ENCODE data around the gene UCHL5.
"Not testable (repeated sequence)": the region's sequence is repeated elsewhere in the genome, so short reads cannot be mapped to it uniquely, and the experiment has no call there.

UCHL5 gene

DNA sequence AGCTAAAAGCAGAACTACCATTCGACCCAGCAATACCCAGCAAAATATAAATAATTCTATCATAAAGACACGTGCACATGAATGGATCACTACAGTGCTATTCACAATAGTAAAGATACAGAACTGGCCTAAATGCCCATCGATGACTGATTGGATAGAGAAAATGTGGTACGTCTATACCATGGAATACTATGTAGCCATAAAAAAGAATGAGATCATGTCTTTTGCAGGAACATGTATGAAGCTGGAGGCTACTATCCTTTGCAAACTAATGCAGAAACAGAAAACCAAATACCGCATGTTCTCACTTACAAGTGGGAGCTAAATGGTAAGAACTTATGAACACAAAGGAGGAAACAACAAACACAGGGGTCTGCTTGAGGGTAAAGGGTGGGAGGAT lies 53.4 kb downstream of the UCHL5 start:
- no peak for DNase-seq

- DNase-seq = no peak
These were observed 60.6 kb downstream of the UCHL5 start for GRCh38 chr1:192998536-192998935.

GRCh38 chr1:192994141-192994540 lies 65.0 kb downstream of the UCHL5 start:
- DNase-seq = no peak

DNA sequence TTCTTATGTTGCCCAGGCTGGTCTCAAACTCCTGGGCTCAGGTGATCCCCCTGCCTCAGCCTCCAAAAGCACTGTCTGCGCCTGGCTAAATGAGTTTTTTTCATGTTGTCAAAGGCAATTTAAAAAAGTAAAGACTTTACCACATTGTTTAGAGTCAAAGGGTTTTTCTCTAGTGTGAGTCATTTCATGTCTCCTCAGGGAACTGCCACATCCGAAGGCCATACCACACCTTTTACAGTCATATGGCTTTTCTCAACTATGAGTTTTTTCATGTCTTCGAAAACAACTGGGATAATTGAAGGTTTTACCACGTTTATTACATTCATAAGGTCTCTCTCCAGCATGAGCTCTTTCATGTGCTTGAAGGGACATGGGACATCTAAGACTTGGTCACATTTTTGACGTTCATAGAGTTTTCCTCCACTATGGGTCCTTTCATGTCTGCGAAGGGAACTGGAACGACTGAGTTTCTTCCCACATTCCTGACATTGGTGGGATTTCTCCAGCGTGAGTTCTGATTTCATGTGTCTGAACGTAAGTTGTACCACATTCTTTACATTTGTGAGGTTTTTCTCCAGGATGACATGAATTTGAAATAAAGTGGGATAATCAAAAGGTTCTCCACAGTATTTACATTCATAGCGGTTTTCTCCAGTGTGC lies 65.6 kb downstream of the UCHL5 start:
- no peak for DNase-seq

GRCh38 chr1:192986748-192987334 lies 72.3 kb downstream of the UCHL5 start:
- not testable (repeated sequence) for DNase-seq

GRCh38 chr1:192986110-192986747 lies 72.9 kb downstream of the UCHL5 start:
- no peak for DNase-seq

- DNase-seq = no peak
These were observed 75.1 kb downstream of the UCHL5 start for GRCh38 chr1:192984080-192984479.

GRCh38 chr1:192983349-192983980 lies 75.7 kb downstream of the UCHL5 start:
- no peak for DNase-seq

DNA sequence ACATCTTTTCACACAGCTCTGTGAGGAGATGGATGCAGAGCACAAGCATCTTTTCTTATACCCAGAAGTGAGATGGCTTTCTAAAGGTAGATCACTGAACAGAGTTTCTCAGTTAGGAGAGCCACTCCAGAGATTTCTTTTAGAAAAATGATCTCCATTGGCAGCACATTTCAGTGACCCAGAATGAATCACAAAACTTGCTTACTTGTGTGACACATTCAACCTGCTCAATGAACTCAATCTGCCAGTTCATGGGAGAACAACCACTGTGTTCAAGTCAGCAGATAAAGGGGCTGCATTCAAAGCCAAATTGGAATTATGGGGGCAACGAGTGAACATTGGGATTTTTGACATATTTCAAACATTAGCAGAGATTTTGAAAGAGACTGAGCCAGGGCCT lies 78.3 kb downstream of the UCHL5 start:
- DNase-seq = no peak

DNA sequence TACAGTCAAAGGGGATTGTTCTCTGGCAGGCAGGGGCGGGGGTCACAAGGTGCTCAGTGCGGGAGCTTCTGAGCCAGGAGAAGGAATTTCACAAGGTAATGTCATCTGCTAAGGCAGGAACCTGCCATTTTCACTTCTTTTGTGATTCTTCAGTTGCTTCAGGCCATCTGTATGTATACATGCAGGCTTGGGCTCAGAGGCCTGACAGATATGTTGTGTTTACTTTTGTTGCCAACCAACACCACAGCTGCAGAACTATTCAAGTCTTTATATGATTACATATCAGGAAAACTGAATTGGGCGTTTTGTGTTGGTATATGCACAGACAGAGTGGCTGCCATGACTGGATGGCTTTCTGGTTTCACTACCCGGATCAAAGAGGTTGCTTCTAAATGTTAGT lies 78.8 kb downstream of the UCHL5 start:
- DNase-seq = not testable (repeated sequence)

GRCh38 chr1:192979542-192979941 lies 79.6 kb downstream of the UCHL5 start:
- DNase-seq = no peak

DNA sequence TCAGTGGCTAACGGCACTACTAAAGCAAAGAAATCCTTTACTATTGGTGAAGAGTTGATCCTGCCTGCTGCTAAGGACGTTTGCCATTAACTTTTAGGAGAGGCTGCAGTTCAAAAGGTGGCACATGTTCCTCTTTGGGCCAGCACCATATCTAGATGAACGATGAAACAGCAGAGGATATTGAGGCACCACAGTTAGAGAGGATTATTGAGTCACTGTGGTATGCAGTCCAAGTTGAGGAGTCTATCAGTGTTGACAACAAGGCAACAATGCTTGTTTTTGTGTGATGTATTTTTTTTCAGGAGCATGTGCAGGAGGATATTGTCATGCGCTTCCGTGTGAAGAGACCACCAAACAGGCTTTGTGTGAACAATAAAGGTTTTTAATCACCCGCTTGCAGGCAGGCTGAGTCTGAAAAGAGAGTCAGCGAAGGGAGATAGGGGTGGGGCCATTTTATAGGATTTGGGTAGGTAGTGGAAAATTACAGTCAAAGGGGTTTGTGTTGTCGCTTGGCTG lies 80.9 kb downstream of the UCHL5 start:
- DNase-seq = no peak

DNA sequence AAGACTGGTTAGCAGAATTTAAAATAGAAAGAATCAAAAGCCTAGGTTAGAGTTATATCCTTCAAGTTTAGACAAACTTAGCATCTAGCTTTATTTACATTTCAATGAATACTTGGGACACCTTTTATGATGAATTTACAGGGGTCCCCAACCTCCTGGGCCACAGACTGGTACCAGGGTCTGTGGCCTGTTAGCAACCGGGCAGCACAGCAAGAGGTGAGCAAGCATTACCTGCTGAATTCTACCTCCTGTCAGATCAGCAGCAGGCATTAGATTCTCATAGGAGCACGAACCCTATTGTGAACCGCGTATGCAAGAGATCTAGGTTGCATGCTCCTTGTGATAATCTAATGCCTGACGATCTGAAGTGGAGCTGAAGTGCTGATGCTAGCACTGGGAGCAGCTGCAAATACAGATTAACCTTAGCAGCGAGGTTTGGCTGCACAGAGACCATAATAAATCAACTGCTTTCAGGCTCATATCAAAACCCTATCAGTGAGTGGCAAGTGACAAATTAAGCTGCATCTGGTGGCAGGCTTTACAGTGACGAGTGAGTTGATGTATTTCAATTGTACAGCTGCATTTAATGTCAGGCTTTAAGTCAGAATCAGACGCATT lies 82.0 kb downstream of the UCHL5 start:
- DNase-seq = no peak

DNA sequence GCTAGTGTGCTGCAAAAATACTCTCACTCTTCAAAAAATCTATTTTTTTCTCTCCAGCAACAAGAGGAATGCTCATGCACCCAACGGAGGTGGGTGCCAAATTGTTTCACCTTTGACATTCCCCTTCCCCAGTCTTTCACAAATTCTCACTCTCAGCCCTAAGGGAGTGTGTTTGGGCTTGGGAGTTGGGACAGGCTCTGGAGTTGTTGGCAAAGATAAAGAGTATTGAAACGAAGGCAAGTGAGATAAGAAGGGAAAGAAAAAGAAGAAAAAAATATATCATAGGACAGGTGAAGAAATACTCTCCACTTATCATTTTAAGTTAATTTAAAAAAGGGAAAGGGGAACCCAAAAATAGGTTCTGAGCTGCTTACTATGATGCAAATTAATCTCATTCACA lies 82.6 kb downstream of the UCHL5 start:
- no peak for DNase-seq

DNA sequence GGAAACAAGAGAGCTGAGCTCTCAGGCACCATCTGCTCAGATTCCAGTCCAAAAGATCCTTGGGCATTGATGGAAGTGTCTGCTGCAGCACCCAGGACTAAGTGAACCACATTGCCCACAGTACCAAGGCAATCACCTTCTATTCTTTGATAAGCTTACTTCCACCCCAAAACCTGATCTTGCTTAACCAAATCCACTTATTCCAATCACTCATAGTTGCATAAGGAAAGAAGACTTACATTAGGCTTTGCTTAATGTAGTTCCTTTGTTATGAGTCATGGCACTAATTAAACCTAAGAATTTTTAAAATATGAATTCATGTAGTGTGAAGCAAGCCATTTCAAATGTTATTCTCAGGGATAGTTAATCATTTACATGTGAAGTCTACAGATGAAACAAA lies 84.5 kb downstream of the UCHL5 start:
- no peak for DNase-seq

DNA sequence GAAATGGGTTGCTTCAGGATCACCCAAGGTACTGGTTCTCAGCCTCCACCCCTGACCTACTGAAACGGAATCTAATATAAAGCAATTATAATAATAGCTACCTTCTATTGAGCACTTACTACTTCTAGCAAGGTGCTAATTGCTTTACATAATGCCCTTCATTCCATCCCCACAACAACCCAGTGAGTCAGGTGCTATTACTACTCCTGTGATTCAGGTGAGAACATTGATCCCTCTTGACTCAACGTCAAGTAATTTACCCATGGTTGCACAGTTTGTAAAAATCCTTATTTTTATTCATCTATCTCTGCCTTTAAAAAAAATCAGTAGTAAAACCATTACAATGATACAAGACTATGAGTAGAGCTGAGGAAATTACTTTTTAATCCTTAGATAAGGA lies 85.2 kb downstream of the UCHL5 start:
- DNase-seq = no peak

GRCh38 chr1:192973202-192973601 lies 86.0 kb downstream of the UCHL5 start:
- no peak for DNase-seq

GRCh38 chr1:192969091-192969490 lies 90.1 kb downstream of the UCHL5 start:
- no peak for DNase-seq

DNA sequence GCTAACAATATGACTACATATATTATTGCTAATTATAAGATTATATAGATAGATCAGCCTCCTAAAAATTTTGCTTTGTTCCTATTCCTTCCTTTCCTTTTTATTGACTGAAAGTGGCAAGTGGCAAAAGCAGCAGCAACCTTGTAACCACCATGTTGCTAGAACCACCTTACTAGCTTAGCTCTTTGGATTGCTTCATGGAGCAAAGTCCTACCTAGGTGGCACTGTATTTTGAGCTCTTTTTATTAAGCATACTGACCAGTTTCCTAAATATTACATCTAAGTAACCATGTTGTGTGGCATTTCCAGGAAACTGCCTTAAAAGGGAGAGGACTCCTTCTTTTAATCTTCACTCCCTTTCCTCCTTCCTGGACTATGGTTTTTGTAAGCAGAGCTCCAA lies 90.8 kb downstream of the UCHL5 start:
- DNase-seq = no peak

DNA sequence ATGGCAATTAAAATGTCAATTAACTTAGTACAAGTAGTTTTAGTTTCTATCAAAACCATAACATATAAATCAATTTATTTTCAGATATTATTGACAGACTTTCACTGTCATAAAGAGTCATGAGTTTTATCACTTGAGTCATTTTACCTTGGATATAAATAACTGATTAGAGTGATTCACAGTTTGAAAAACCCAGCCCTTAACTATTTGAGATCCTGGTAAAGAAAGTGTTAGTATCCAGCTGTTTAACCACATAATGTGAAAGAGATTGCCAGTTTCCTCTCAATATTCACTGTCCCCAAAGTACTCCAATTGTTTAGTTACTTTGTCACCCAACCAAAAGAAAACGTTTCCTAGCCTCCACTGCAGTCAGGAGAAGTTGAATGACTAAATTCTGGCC lies 91.3 kb downstream of the UCHL5 start:
- DNase-seq = no peak

GRCh38 chr1:192967211-192967877 lies 91.8 kb downstream of the UCHL5 start:
- no peak for DNase-seq

GRCh38 chr1:192966073-192966472 lies 93.1 kb downstream of the UCHL5 start:
- no peak for DNase-seq

- DNase-seq = no peak
These were observed 96.3 kb downstream of the UCHL5 start for GRCh38 chr1:192962901-192963300.
